GM12892 (cell line): ENCODE measurements around the gene CD81.

Experiments used
- POLR2A ChIP-seq: IDR thresholded peaks from 2 replicates; pipeline ENCODE4 v1.6.1; 2011; ENCODE audit warnings: low read depth, low read length, control low read depth
- POLR2AphosphoS5 ChIP-seq: IDR thresholded peaks from 2 replicates; pipeline ENCODE4 v1.6.1; 2011; ENCODE audit warnings: low read depth, low read length, control low read depth

- TF ChIP-seq POLR2AphosphoS5 (no peak), POLR2A (no peak)
Observed at GRCh38 chr11:2441171-2441570, 64.1 kb downstream of the CD81 start.
